Caco-2 (cell line): ENCODE measurements around the gene RBFOX1. TPM values are rescaled to one million over a fixed set of nuclear protein-coding genes. Genes with fewer than 3 reads are reported as not detected.

Experiments
- BruUV-seq: library from RNA; stranded (reverse); fragments of 400-500 nt; replicated peaks from 2 replicates; lab custom pipeline; 2021; lab: Mats Ljungman, UMichigan
- CTCF ChIA-PET: fragments of 300-600 bp; sonication (Branson Sonifier 250); formaldehyde crosslinking; loops from one replicate; lab custom pipeline; 2022; ENCODE audit warnings: antibody characterized with exemption; lab: Charles Lee
- POLR2A ChIA-PET: fragments of 300-600 bp; sonication (Branson Sonifier 250); formaldehyde crosslinking; loops from one replicate; lab custom pipeline; 2022; ENCODE audit warnings: antibody characterized with exemption; lab: Charles Lee
- DNase-seq, 2 experiments: peaks; one replicate each; pipeline versions ENCODE4 v3.0.0 to v3.0.0-alpha.2; 2020 to 2022
- H3K27me3 ChIP-seq: replicated peaks from 2 replicates; pipeline ENCODE4 v1.6.0; 2011; ENCODE audit warnings: low read length; ENCODE audit not compliant: control insufficient read depth, insufficient read depth
- H3K36me3 ChIP-seq: 2 replicates; pipeline ENCODE4 v1.5.1; 2011; ENCODE audit warnings: low read length; ENCODE audit not compliant: control insufficient read depth, insufficient read depth
- H3K4me1 ChIP-seq: fragments of 250-450 bp; sonication (Bioruptor Pico); 2 replicates; pipeline ENCODE4 v1.5.1; 2020; ENCODE audit warnings: mild to moderate bottlenecking
- H3K4me3 ChIP-seq: 2 replicates; pipeline ENCODE4 v1.5.1; 2011; ENCODE audit warnings: low read depth, mild to moderate bottlenecking, control low read depth, low read length
- H3K9me3 ChIP-seq: fragments of 250-450 bp; sonication (Bioruptor Pico); 2 replicates; pipeline ENCODE4 v1.5.1; 2020; ENCODE audit warnings: mild to moderate bottlenecking, moderate library complexity
- H3K27ac Mint-ChIP-seq: one replicate; pipeline ENCODE4 v1.8.0; 2022; ENCODE audit warnings: mixed read lengths; ENCODE audit not compliant: unreplicated experiment
- H3K27me3 Mint-ChIP-seq: one replicate; pipeline ENCODE4 v1.8.0; 2022; ENCODE audit warnings: mixed read lengths; ENCODE audit not compliant: insufficient read depth, unreplicated experiment
- H3K36me3 Mint-ChIP-seq: one replicate; pipeline ENCODE4 v1.8.0; 2022; ENCODE audit warnings: mild to moderate bottlenecking, mixed read lengths; ENCODE audit not compliant: insufficient read depth, unreplicated experiment
- H3K4me1 Mint-ChIP-seq: one replicate; pipeline ENCODE4 v1.8.0; 2022; ENCODE audit warnings: low read depth, mixed read lengths; ENCODE audit not compliant: unreplicated experiment
- H3K4me3 Mint-ChIP-seq: one replicate; pipeline ENCODE4 v1.8.0; 2022; ENCODE audit warnings: mild to moderate bottlenecking, moderate library complexity, mixed read lengths; ENCODE audit not compliant: unreplicated experiment
- H3K9me3 Mint-ChIP-seq: one replicate; pipeline ENCODE4 v1.8.0; 2022; ENCODE audit warnings: mixed read lengths; ENCODE audit not compliant: unreplicated experiment
- intact Hi-C: fragments of 100-400 bp; cut with micrococcal nuclease; formaldehyde crosslinking; loops from one replicate; pipeline ENCODE4 v1.10.0; 2022; ENCODE audit not compliant: unreplicated experiment
- total RNA-seq: library from RNA; stranded (reverse); gene quantifications from 2 replicates; pipeline ENCODE4 v1.2.3, GENCODE V29; 2022
- TF ChIP-seq, protein P1 (sequence below), 2 experiments: fragments of 200-600 bp in 1 of 2; IDR thresholded peaks; 1 replicate in 1 of 2; 2 replicates in 1 of 2; pipeline versions ENCODE4 v1.5.1 to v1.8.0; 2011 to 2022; ENCODE audit warnings: antibody characterized with exemption in 1 of 2, control low read depth in 1 of 2, inconsistent platforms in 1 of 2, low read depth in 1 of 2, low read length in 1 of 2, mild to moderate bottlenecking in 1 of 2, moderate library complexity in 1 of 2; ENCODE audit not compliant: insufficient read depth in 1 of 2, severe bottlenecking in 1 of 2, unreplicated experiment in 1 of 2

The RBFOX1 gene
- total RNA-seq, 1 experiment from 2014 or later: 0.91 TPM

DNA sequence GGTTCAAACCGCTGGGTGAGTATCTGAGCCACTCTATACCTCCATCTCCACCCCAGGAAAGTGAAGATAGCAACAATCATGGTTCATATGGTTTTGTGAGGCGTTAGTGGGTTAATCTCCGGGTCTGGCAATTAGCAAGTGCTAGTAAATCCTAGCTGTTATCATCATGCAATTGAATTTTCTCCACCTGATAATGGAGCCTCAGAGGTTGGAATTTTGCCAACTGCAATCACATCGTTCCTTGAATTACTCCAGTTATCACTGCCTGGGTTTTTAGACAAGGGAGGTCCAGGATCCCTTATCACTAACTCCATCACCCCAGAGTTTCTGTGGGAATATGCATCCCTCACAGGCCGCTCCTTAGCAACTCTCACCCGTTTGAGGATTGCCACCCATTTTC is 311.5 kb downstream of the RBFOX1 start:
- TF ChIP-seq, protein P1, sequence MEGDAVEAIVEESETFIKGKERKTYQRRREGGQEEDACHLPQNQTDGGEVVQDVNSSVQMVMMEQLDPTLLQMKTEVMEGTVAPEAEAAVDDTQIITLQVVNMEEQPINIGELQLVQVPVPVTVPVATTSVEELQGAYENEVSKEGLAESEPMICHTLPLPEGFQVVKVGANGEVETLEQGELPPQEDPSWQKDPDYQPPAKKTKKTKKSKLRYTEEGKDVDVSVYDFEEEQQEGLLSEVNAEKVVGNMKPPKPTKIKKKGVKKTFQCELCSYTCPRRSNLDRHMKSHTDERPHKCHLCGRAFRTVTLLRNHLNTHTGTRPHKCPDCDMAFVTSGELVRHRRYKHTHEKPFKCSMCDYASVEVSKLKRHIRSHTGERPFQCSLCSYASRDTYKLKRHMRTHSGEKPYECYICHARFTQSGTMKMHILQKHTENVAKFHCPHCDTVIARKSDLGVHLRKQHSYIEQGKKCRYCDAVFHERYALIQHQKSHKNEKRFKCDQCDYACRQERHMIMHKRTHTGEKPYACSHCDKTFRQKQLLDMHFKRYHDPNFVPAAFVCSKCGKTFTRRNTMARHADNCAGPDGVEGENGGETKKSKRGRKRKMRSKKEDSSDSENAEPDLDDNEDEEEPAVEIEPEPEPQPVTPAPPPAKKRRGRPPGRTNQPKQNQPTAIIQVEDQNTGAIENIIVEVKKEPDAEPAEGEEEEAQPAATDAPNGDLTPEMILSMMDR (IDR thresholded peaks at IDR 0.05; ENCODE audit: insufficient read depth in 1 of 2, low read depth in 1 of 2, low read length in 1 of 2, severe bottlenecking in 1 of 2, unreplicated experiment in 1 of 2): no peak
- no peak overlapping the region for H3K4me3 Mint-ChIP-seq
- H3K36me3 Mint-ChIP-seq: no peaks in the 10 kb centered on the region
- no peaks in the 10 kb centered on the region for H3K9me3 ChIP-seq
- no peak for DNase-seq
- intact Hi-C loops: no loop called here
- CTCF ChIA-PET: no interaction called here
- no TSS peak for BruUV-seq
- no peaks in the 10 kb centered on the region for H3K36me3 ChIP-seq
- no peaks in the 10 kb centered on the region for H3K4me1 Mint-ChIP-seq
- no peaks in the 10 kb centered on the region; the same call in 1 of the 2 replicates for H3K27me3 ChIP-seq
- POLR2A ChIA-PET: no interaction called here
- no peaks in the 10 kb centered on the region for H3K9me3 Mint-ChIP-seq
- H3K4me3 ChIP-seq: no peak overlapping the region
- H3K27ac Mint-ChIP-seq: no peak overlapping the region
- no peaks in the 10 kb centered on the region for H3K4me1 ChIP-seq
- peaks cover 19% of the 10 kb centered on the region for H3K27me3 Mint-ChIP-seq

DNA sequence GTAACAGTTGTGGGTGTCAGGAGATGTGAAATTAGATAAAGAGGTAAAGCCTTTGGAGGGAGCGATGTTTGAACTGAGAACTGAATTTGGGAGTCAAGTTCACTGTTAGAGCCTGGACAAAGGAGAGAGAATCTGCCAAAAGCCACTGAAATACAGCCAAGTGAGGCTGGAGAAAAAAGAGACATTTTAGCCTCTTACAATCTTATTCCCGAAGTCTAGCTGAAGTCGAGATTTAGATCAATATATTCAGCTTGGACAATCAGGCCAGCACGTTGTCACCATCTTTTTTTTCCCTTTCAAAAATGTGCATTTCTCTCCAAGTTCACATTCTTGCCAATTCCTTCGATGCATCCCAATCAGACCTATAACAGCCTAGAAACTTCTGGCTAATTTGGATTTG is 312.2 kb downstream of the RBFOX1 start:
- no TSS peak for BruUV-seq
- H3K9me3 ChIP-seq: no peaks in the 10 kb centered on the region
- no peak for DNase-seq
- no peak overlapping the region for H3K4me3 ChIP-seq
- H3K36me3 Mint-ChIP-seq: no peaks in the 10 kb centered on the region
- no peak overlapping the region for H3K27ac Mint-ChIP-seq
- H3K4me3 Mint-ChIP-seq: no peak overlapping the region
- intact Hi-C loops: no loop called here
- no peaks in the 10 kb centered on the region; the same call in 1 of the 2 replicates for H3K27me3 ChIP-seq
- CTCF ChIA-PET: no interaction called here
- peaks cover 24% of the 10 kb centered on the region for H3K27me3 Mint-ChIP-seq
- POLR2A ChIA-PET: no interaction called here
- H3K4me1 ChIP-seq: no peaks in the 10 kb centered on the region
- no peaks in the 10 kb centered on the region for H3K9me3 Mint-ChIP-seq
- no peaks in the 10 kb centered on the region for H3K4me1 Mint-ChIP-seq
- no peaks in the 10 kb centered on the region for H3K36me3 ChIP-seq
- TF ChIP-seq, protein P1 (IDR thresholded peaks at IDR 0.05; ENCODE audit: insufficient read depth in 1 of 2, low read depth in 1 of 2, low read length in 1 of 2, severe bottlenecking in 1 of 2, unreplicated experiment in 1 of 2): no peak

GRCh38 chr16:7646821-7647500 is 314.3 kb downstream of the RBFOX1 start:
- Mint-ChIP-seq H3K27ac (no peak overlapping the region), H3K27me3 (peaks cover 34% of the 10 kb centered on the region), H3K4me3 (no peak overlapping the region), H3K4me1 (no peaks in the 10 kb centered on the region), H3K36me3 (no peaks in the 10 kb centered on the region), H3K9me3 (no peaks in the 10 kb centered on the region)
- POLR2A ChIA-PET: no interaction called here
- BruUV-seq: no TSS peak
- DNase-seq: no peak
- H3K9me3 ChIP-seq: no peaks in the 10 kb centered on the region
- no peak overlapping the region for H3K4me3 ChIP-seq
- TF ChIP-seq, protein P1 (IDR thresholded peaks at IDR 0.05; ENCODE audit: insufficient read depth in 1 of 2, low read depth in 1 of 2, low read length in 1 of 2, severe bottlenecking in 1 of 2, unreplicated experiment in 1 of 2): no peak
- no peaks in the 10 kb centered on the region for H3K36me3 ChIP-seq
- CTCF ChIA-PET: no interaction called here
- no peaks in the 10 kb centered on the region for H3K4me1 ChIP-seq
- intact Hi-C loops: no loop called here
- no peaks in the 10 kb centered on the region for H3K27me3 ChIP-seq
